ENCODE data around the gene USP44. TPM values are rescaled to one million over a fixed set of nuclear protein-coding genes. Genes with fewer than 3 reads are reported as not detected.

The USP44 gene
- total RNA-seq, result 1 to 10 TPM in 1 of 4 donors, under 1 TPM in 1, not detected in 2; 0.41 to 1.9 TPM

DNA sequence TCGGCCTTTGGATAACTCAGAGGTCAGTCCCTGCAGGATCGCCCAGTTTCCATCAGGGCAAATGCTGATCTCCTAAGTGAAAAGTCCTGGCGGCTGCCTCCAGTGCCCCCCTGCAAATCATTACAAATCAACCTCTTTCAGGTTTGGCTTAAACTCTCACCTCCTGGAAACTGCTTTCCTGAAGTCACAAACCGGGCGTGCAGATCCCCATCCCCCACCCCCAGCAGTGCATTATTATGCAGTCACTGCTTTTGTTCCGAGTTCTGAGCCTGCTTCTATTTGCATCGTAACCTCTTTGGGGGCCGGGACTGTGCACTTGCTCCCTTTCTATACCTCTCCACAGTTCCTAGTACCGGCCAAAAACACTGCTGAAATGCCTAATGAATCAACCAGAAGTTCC, at the start of gene USP44:
TSS of gene USP44 (minus strand) at position 172 of the 400 bp plus-strand sequence. CDS start 17,220 bp downstream, outside the sequence.
- WGBS, 2 donors (ENCODE audit: low coverage in 1 of 2), result 66% methylated on average over 9 of the region's 9 CpGs; no CpG with 5 or more reads in 1 of the 2 donors
- Histone ChIP-seq H3K9me3 (no peaks in the 10 kb centered on the region), H3K36me3 (no peaks in the 10 kb centered on the region), H3K4me1 (peaks cover 0 to 13% (median 9%) of the 10 kb centered on the region in 4 donors), H3K27me3 (peaks cover 50% of the 10 kb centered on the region), H3K4me3 (no peak within 1 kb of the TSS), H3K27ac (no peak within 1 kb of the TSS)
- in situ Hi-C loops (cut with MboI; ENCODE audit: low pct_ligation_motif_present in 1 of 4, low pct_unique_long_range_greater_than_20kb in 1 of 4, low sequenced_read_pairs in 3 of 4) (no loop called here), intact Hi-C loops (cut with DNase I; ENCODE audit: low total_unique reads) (no loop called here)
- TF ChIP-seq EP300 (IDR thresholded peaks at IDR 0.05; ENCODE audit: low read depth) (no peak), POLR2A (IDR thresholded peaks at IDR 0.05) (no peak), POLR2AphosphoS5 (IDR thresholded peaks at IDR 0.05) (no peak)
- TF ChIP-seq, protein P1, sequence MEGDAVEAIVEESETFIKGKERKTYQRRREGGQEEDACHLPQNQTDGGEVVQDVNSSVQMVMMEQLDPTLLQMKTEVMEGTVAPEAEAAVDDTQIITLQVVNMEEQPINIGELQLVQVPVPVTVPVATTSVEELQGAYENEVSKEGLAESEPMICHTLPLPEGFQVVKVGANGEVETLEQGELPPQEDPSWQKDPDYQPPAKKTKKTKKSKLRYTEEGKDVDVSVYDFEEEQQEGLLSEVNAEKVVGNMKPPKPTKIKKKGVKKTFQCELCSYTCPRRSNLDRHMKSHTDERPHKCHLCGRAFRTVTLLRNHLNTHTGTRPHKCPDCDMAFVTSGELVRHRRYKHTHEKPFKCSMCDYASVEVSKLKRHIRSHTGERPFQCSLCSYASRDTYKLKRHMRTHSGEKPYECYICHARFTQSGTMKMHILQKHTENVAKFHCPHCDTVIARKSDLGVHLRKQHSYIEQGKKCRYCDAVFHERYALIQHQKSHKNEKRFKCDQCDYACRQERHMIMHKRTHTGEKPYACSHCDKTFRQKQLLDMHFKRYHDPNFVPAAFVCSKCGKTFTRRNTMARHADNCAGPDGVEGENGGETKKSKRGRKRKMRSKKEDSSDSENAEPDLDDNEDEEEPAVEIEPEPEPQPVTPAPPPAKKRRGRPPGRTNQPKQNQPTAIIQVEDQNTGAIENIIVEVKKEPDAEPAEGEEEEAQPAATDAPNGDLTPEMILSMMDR (IDR thresholded peaks at IDR 0.05), result no peak
- DNase-seq, result no peak

DNA sequence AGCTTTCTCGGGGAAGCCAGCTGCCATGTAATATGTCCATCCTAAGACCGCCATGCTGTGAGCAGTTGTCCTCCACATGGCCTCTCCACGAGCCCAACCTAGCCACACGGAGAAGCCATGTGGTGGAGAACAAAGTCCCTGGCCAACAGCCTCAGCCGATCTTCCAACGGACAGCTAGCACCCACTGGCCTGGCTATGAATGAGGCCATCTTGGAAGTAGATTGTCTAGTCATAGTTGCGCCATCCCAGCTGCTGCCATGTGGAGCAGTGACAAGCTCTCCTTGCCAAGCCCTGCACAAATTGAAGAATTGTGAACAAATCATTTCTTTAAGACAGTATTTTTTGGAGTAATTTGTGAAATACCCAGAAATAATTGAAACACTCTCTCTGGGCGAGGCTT, 49.3 kb upstream of the USP44 start:
- intact Hi-C loops (cut with DNase I; ENCODE audit: low total_unique reads) (no loop called here), in situ Hi-C loops (cut with MboI; ENCODE audit: low pct_ligation_motif_present in 1 of 4, low pct_unique_long_range_greater_than_20kb in 1 of 4, low sequenced_read_pairs in 3 of 4) (no loop called here)
- H3K4me3 ChIP-seq, result no peak overlapping the region
- no peaks in the 10 kb centered on the region for H3K36me3 ChIP-seq
- no peak for TF ChIP-seq POLR2AphosphoS5 (IDR thresholded peaks at IDR 0.05)
- H3K27me3 ChIP-seq, result no peaks in the 10 kb centered on the region
- H3K4me1 ChIP-seq, result peaks cover 0 to 3% (median 0%) of the 10 kb centered on the region in 4 donors
- DNase-seq, result no peak
- H3K27ac ChIP-seq, result no peak overlapping the region
- WGBS, 2 donors (ENCODE audit: low coverage in 1 of 2), result 93 to 100% methylated on average over 1 to 7 of the region's 8 CpGs
- H3K9me3 ChIP-seq, result no peaks in the 10 kb centered on the region

DNA sequence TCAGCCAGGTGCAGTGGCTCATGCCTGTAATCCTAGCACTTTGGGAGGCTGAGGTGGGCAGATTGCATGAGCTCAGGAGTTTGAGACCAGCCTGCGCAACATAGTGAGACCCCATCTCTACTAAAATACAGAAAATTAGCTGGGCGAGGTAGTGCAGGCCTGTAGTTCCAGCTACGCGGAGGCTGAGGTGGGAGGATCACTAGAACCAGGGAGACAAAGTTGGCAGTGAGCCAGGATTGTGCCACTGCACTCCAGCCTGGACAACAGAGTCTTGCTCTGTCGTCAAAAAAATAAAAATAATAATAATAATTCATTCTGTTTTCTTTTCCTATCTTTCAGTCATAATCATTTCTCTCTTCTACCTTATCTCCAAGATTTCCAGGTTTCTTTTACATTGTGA, 48.6 kb upstream of the USP44 start:
- H3K4me3 ChIP-seq, result no peak overlapping the region
- H3K9me3 ChIP-seq, result no peaks in the 10 kb centered on the region
- TF ChIP-seq POLR2AphosphoS5 (IDR thresholded peaks at IDR 0.05) (no peak), POLR2A (IDR thresholded peaks at IDR 0.05) (no peak), EP300 (IDR thresholded peaks at IDR 0.05; ENCODE audit: low read depth) (no peak)
- TF ChIP-seq, protein P1 (IDR thresholded peaks at IDR 0.05), result no peak
- no peaks in the 10 kb centered on the region for H3K36me3 ChIP-seq
- intact Hi-C loops (cut with DNase I; ENCODE audit: low total_unique reads) (no loop called here), in situ Hi-C loops (cut with MboI; ENCODE audit: low pct_ligation_motif_present in 1 of 4, low pct_unique_long_range_greater_than_20kb in 1 of 4, low sequenced_read_pairs in 3 of 4) (loop anchor here in 3 of 4 donors (10.0 to 25.0 kb wide), 4 partner anchors 212 to 412 kb away; partner anchors contain the start of gene HAL (in 1 of the 3))
- no peak overlapping the region for H3K27ac ChIP-seq
- 96 to 97% methylated on average over 3 to 5 of the region's 5 CpGs for WGBS, 2 donors (ENCODE audit: low coverage in 1 of 2)
- no peaks in the 10 kb centered on the region for H3K27me3 ChIP-seq
- DNase-seq, result no peak
- H3K4me1 ChIP-seq, result peaks cover 0 to 3% (median 0%) of the 10 kb centered on the region in 4 donors

DNA sequence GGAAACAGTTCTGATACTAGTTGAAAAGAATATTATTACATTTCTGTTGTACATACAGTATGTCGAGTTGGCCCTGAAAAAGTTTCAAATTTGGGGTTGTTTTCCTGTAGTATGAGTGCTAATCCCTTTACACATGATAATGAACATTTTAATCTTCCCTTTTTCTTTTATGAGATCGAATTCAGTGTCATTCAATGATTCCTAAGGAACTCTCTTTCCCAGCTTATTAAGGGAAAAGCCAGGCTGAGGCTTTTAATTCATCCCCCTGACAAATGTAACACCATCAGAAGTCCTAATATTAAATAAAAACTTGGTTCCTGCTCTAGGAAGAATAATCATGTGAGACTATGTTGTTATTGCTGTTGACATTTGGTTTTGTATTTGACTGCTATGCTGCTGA, 42.9 kb upstream of the USP44 start:
- intact Hi-C loops (cut with DNase I; ENCODE audit: low total_unique reads), result no loop called here
- in situ Hi-C loops (cut with MboI; ENCODE audit: low pct_ligation_motif_present in 1 of 4, low pct_unique_long_range_greater_than_20kb in 1 of 4, low sequenced_read_pairs in 3 of 4), result loop anchor here in 3 of 4 donors (10.0 to 25.0 kb wide), 4 partner anchors 218 to 418 kb away; partner anchors contain the start of gene HAL (in 1 of the 3)
- Histone ChIP-seq H3K9me3 (no peaks in the 10 kb centered on the region), H3K27me3 (no peaks in the 10 kb centered on the region), H3K36me3 (no peaks in the 10 kb centered on the region), H3K4me3 (no peak overlapping the region), H3K4me1 (no peaks in the 10 kb centered on the region), H3K27ac (no peak overlapping the region)
- TF ChIP-seq EP300 (IDR thresholded peaks at IDR 0.05; ENCODE audit: low read depth), result no peak
- no peak for TF ChIP-seq POLR2A (IDR thresholded peaks at IDR 0.05)
- TF ChIP-seq, protein P1 (IDR thresholded peaks at IDR 0.05), result no peak
- no peak for TF ChIP-seq POLR2AphosphoS5 (IDR thresholded peaks at IDR 0.05)
- 63 to 67% methylated on average over 2 of the region's 2 CpGs for WGBS, 2 donors (ENCODE audit: low coverage in 1 of 2)
- no peak for DNase-seq

Data from transverse colon (tissue), 4 donors.